Lung (tissue), 12 donors: Measurements from ENCODE around the gene SPON2. TPM values are rescaled to one million over a fixed set of nuclear protein-coding genes. Genes with fewer than 3 reads are reported as not detected.

ENCODE experiments used
- ATAC-seq: fragments of 200-7000 bp; cut with Tn5 transposase; one replicate; pipeline ENCODE4 v1.9.1; 2020; ENCODE audit warnings: moderate number of reproducible peaks; ENCODE audit not compliant: insufficient read depth, low FRiP score
- DNase-seq, 3 donors: peaks; one replicate each; pipeline ENCODE4 v3.0.0-alpha.2; 2013 to 2017
- H3K27ac ChIP-seq, 2 donors: one replicate each; pipeline ENCODE4 v1.5.1; 2013; ENCODE audit warnings: mild to moderate bottlenecking in 2 of 2, moderate library complexity in 2 of 2, control low read depth in 1 of 2, inconsistent platforms in 1 of 2, low read depth in 1 of 2, low read length in 1 of 2
- H3K27me3 ChIP-seq, 3 donors: one replicate each; pipeline ENCODE4 v1.5.1; 2013; ENCODE audit warnings: low read length in 2 of 3; ENCODE audit not compliant: control insufficient read depth in 3 of 3, insufficient read depth in 3 of 3
- H3K36me3 ChIP-seq, 4 donors: one replicate each; pipeline ENCODE4 v1.5.1; 2013; ENCODE audit warnings: low read length in 4 of 4, mild to moderate bottlenecking in 1 of 4, moderate library complexity in 1 of 4; ENCODE audit not compliant: control insufficient read depth in 4 of 4, insufficient read depth in 4 of 4
- H3K4me1 ChIP-seq, 5 donors: one replicate each; pipeline ENCODE4 v1.5.1; 2013; ENCODE audit warnings: low read length in 5 of 5, mild to moderate bottlenecking in 2 of 5, moderate library complexity in 1 of 5; ENCODE audit not compliant: control insufficient read depth in 5 of 5, insufficient read depth in 5 of 5
- H3K4me3 ChIP-seq: one replicate; pipeline ENCODE4 v1.5.1; 2013; ENCODE audit warnings: mild to moderate bottlenecking, control low read depth, moderate library complexity
- H3K9ac ChIP-seq, 2 donors: one replicate each; pipeline ENCODE4 v1.5.1; 2013; ENCODE audit warnings: low read length in 2 of 2, control low read depth in 1 of 2; ENCODE audit not compliant: insufficient read depth in 1 of 2
- H3K9me3 ChIP-seq, 4 donors: one replicate each; pipeline ENCODE4 v1.5.1; 2013; ENCODE audit warnings: low read length in 3 of 4, mild to moderate bottlenecking in 1 of 4, moderate library complexity in 1 of 4; ENCODE audit not compliant: control insufficient read depth in 4 of 4, insufficient read depth in 3 of 4
- CTCF ChIP-seq: IDR thresholded peaks from 2 replicates; pipeline ENCODE4 v1.5.1; 2012; ENCODE audit warnings: mild to moderate bottlenecking; ENCODE audit errors: control extremely low read depth, extremely low read depth
- WGBS, 2 donors: extraction: QIAGEN DNeasy Blood & Tissue Kit; methylation state at CpG; one replicate each; pipeline ENCODE4 v1.1.7; 2013; 5-methylcytosine and 5-hydroxymethylcytosine counted together
- polyA plus RNA-seq, 2 donors: library from polyadenylated mRNA; stranded (reverse); fragments of 200-250 nt; gene quantifications; one replicate each; pipeline ENCODE4 v1.2.1, GENCODE V29; 2013
- total RNA-seq, 2 donors: library from RNA; depleted of rRNA in 1 of 2; stranded (reverse); fragments of >200 nt in 1 of 2; gene quantifications; one replicate each; pipeline ENCODE4 v1.2.1, GENCODE V29; 2014 to 2021
- donor health status: control.
- donor health status: control.
- donor health status: Bipolar disorder and iron deficiency.
- donor health status: healthy.
- donor health status: DM: yes; HTN: yes; CAD: no.

SPON2 gene
- total and polyA plus RNA-seq, 4 donors: 21.0 to 106 (median 68.5) TPM

GRCh38 chr4:1214101-1215095 is 42.0 kb upstream of the SPON2 start:
- Histone ChIP-seq H3K9ac (no peak overlapping the region), H3K4me3 (no peak overlapping the region), H3K27ac (peak overlapping the region in 1 of 2 donors; percentile 12), H3K4me1 (peaks cover 10 to 66% (median 17%) of the 10 kb centered on the region in 5 donors), H3K9me3 (no peaks in the 10 kb centered on the region), H3K27me3 (no peaks in the 10 kb centered on the region), H3K36me3 (peaks cover 0 to 60% (median 28%) of the 10 kb centered on the region in 4 donors)
- DNase-seq (no peak), ATAC-seq (no peak)
- 94% methylated on average over 48 of the region's 48 CpGs for WGBS, 2 donors
- TF ChIP-seq CTCF: no peak

GRCh38 chr4:1213336-1213995 is 41.1 kb upstream of the SPON2 start:
- Histone ChIP-seq H3K4me3 (no peak overlapping the region), H3K27me3 (no peaks in the 10 kb centered on the region), H3K9me3 (no peaks in the 10 kb centered on the region), H3K9ac (no peak overlapping the region), H3K36me3 (peaks cover 0 to 62% (median 28%) of the 10 kb centered on the region in 4 donors), H3K27ac (no peak overlapping the region), H3K4me1 (peaks cover 10 to 66% (median 21%) of the 10 kb centered on the region in 5 donors)
- ATAC-seq (no peak), DNase-seq (no peak)
- WGBS, 2 donors: 91 to 95% methylated on average over 17 to 20 of the region's 20 CpGs
- TF ChIP-seq CTCF: no peak

- Histone ChIP-seq H3K27ac (no peak overlapping the region), H3K9me3 (no peaks in the 10 kb centered on the region), H3K4me3 (no peak overlapping the region), H3K9ac (no peak overlapping the region), H3K4me1 (peaks cover 10 to 69% (median 23%) of the 10 kb centered on the region in 5 donors), H3K36me3 (peaks cover 0 to 62% (median 28%) of the 10 kb centered on the region in 4 donors), H3K27me3 (no peaks in the 10 kb centered on the region)
- ATAC-seq (no peak), DNase-seq (no peak)
- WGBS, 2 donors: 91 to 94% methylated on average over 20 of the region's 20 CpGs
- TF ChIP-seq CTCF: no peak
Observed at GRCh38 chr4:1212546-1213335, 40.4 kb upstream of the SPON2 start.
